ENCODE data around the gene METTL26.
A peak's percentile ranks its signal among the peaks of the same experiment; 100 is the strongest.

METTL26 gene

GRCh38 chr16:642189-643049, 6.3 kb upstream of the METTL26 start:
- peak overlapping the region; percentile 58 for H3K4me3 ChIP-seq (ENCODE audit: low read depth, low read length)
- DNase-seq (ENCODE audit: low read depth) = no peak

GRCh38 chr16:641326-642188, 5.5 kb upstream of the METTL26 start, which contains the start of gene MCRIP2:
MCRIP2 (plus strand) TSS chr16:641828; CDS start chr16:641992, 164 bp downstream.
- no peak for DNase-seq (ENCODE audit: low read depth)
- peak within 1 kb of the TSS; percentile 58 for H3K4me3 ChIP-seq (ENCODE audit: low read depth, low read length)

GRCh38 chr16:640614-641013, 4.5 kb upstream of the METTL26 start:
- no peak for DNase-seq (ENCODE audit: low read depth)
- peak overlapping the region; percentile 58 for H3K4me3 ChIP-seq (ENCODE audit: low read depth, low read length)

GRCh38 chr16:638836-639235, 2.7 kb upstream of the METTL26 start:
- no peak for DNase-seq (ENCODE audit: low read depth)
- H3K4me3 ChIP-seq (ENCODE audit: low read depth, low read length) = no peak overlapping the region

GRCh38 chr16:638034-638543, 2.0 kb upstream of the METTL26 start:
- H3K4me3 ChIP-seq (ENCODE audit: low read depth, low read length) = no peak overlapping the region
- DNase-seq (ENCODE audit: low read depth) = no peak

GRCh38 chr16:637081-638018, 1.2 kb upstream of the METTL26 start:
- peak overlapping the region; percentile 83 for H3K4me3 ChIP-seq (ENCODE audit: low read depth, low read length)
- peak; percentile 68 for DNase-seq (ENCODE audit: low read depth)

- peak overlapping the region; percentile 83 for H3K4me3 ChIP-seq (ENCODE audit: low read depth, low read length)
- DNase-seq (ENCODE audit: low read depth) = no peak
Observed at GRCh38 chr16:635573-636205, 416 bp downstream of the METTL26 start.

- DNase-seq (ENCODE audit: low read depth) = no peak
- peak overlapping the region; percentile 83 for H3K4me3 ChIP-seq (ENCODE audit: low read depth, low read length)
Observed at GRCh38 chr16:634996-635395, 1.1 kb downstream of the METTL26 start.

GRCh38 chr16:634051-634670, 1.9 kb downstream of the METTL26 start:
- H3K4me3 ChIP-seq (ENCODE audit: low read depth, low read length) = no peak overlapping the region
- DNase-seq (ENCODE audit: low read depth) = no peak

- DNase-seq (ENCODE audit: low read depth) = no peak
- H3K4me3 ChIP-seq (ENCODE audit: low read depth, low read length) = no peak overlapping the region
Observed at GRCh38 chr16:633336-634050, 2.6 kb downstream of the METTL26 start.

- no peak overlapping the region for H3K4me3 ChIP-seq (ENCODE audit: low read depth, low read length)
- no peak for DNase-seq (ENCODE audit: low read depth)
Observed at GRCh38 chr16:632486-633335, 3.4 kb downstream of the METTL26 start.

GRCh38 chr16:631808-632358, 4.2 kb downstream of the METTL26 start:
- H3K4me3 ChIP-seq (ENCODE audit: low read depth, low read length) = no peak overlapping the region
- DNase-seq (ENCODE audit: low read depth) = no peak

GRCh38 chr16:630815-631405, 5.2 kb downstream of the METTL26 start, which contains the start of gene WFIKKN1:
WFIKKN1 (plus strand) TSS chr16:630985; CDS start chr16:631254, 269 bp downstream.
- no peak for DNase-seq (ENCODE audit: low read depth)
- H3K4me3 ChIP-seq (ENCODE audit: low read depth, low read length) = no peak within 1 kb of the TSS

GRCh38 chr16:630249-630814, 5.8 kb downstream of the METTL26 start:
- DNase-seq (ENCODE audit: low read depth) = no peak
- H3K4me3 ChIP-seq (ENCODE audit: low read depth, low read length) = no peak overlapping the region

- no peak for DNase-seq (ENCODE audit: low read depth)
Observed at GRCh38 chr16:629833-630248, 6.3 kb downstream of the METTL26 start.

More at GRCh38 chr16:629833-630248, 6.3 kb downstream of the METTL26 start:
- H3K4me3 ChIP-seq (ENCODE audit: low read depth, low read length) = no peak overlapping the region
